Measurements from ENCODE around the gene TMEM150A.
"Not testable (repeated sequence)": the region's sequence is repeated elsewhere in the genome, so short reads cannot be mapped to it uniquely, and the experiment has no call there.

Gene TMEM150A

GRCh38 chr2:85561280-85562212, 41.0 kb downstream of the TMEM150A start, which contains the start of gene GGCX:
GGCX (minus strand) TSS chr2:85561493; CDS start chr2:85561428, 65 bp downstream.
- DNase-seq = peak; percentile 92 to 96

DNA sequence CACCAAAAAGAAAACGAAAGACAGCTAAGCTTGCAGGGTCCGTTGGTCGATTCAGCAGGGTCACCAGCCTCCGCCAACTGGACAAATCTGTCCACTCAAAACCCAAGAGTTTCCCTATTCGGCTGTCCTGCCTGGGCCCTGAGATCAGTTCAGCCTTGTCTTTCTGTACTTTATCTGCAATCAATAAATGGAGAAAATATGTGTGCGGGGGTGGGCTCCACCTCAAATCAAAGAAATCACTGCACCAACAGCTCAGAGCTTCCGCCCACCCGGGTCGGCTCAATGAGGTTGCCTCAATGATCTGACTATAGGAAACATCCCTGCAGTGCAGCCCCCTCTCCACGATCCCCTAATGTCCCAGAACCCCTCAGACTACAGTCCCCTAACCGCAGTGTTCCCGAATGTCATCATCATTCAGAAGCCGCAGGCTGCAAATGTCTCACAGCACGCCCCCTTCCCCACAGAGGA, 41.7 kb downstream of the TMEM150A start:
- no peak for DNase-seq

- not testable (repeated sequence) for DNase-seq
Measured at GRCh38 chr2:85560403-85560726, 42.1 kb downstream of the TMEM150A start.

GRCh38 chr2:85558160-85558559, 44.3 kb downstream of the TMEM150A start:
- no peak for DNase-seq

- no peak for DNase-seq
Measured at GRCh38 chr2:85557130-85557529, 45.4 kb downstream of the TMEM150A start.

GRCh38 chr2:85554980-85555612, 47.4 kb downstream of the TMEM150A start:
- no peak for DNase-seq

DNA sequence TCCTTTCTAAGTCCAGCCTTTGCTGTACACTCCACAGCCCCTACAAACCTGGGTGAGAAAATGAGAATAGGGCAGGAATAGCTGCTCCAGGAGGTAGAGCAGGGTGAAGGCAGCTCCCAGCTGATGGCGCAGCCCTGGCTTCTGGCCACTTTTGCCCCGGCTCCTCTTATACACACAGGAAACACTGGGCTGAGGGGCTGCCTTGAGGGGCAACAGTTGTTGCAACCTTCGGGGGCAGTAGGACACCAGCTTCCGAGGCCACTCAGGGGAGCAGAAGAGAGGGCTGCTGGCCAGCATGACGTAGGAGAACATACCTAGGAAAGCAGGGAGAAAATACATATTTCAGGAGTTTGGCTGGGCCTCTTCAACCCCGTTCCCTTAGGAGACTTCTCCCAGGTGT, 49.3 kb downstream of the TMEM150A start:
- DNase-seq = no peak

DNA sequence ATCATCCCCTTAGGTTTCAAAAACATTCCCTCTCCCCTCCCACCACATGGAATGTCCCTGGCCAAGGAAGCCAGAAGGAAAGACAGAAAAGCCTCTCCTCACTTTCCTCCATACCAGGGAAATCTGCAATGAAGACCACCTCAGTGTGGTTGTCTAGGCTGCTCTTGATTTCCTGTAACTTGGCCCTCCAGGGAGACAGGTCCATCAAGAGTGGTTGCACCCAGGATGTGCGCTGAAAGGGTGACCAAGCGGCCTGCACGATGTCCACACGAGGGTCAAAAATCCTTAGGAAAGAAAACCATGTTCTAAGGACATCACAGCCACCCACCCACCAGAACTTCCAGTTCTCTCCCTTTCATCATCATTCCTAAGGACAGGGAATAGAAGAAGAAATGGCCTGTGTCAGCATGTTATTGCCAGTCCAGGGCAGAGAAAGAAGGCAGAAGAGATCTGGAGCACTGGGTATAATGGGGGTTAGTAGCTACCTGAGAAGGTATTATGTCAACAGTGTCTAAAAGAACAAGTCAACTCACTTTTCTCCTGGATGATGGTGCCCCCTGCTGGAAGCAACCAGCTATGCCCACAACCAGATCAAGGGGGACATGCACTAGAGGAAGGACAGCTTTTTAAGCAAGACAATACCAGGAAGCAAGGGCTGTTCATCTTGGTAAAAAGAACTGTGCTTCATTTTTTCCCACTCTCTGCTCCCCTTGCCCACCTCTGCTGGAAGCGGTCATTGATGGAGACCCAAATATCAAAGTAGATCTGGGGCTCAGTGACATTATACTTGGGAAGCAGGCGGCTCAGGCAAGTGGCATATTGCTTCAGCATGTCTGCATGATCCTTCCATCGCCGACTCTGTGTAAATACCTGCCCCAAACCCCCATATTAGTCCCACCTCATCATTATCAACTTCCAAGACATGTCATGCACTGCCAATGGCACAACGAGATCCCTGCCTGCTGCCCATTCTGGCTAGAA, 50.5 kb downstream of the TMEM150A start:
- peak; percentile 76 to 78 for DNase-seq

- DNase-seq = no peak
Measured at GRCh38 chr2:85550486-85550885, 52.0 kb downstream of the TMEM150A start.

DNA sequence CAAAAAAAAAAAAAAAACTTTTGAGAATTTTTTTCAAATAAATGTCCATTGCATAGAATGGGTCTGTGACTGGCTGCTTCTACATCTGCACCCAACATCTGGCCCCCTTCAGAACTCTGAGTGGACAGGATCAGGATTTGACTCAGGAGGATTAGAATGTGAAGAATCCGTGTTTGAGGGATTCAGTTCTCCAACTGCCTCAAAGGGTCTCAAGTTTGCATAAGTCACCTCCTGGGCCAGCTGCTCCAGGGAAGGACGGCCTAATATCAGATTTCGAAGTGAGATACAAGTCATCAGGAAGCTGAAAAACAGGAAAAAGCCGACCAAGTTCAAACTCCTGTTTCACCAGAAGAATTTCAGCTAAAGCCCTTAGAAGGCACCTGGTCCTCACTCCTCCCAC, 52.7 kb downstream of the TMEM150A start:
- no peak for DNase-seq

- no peak for DNase-seq
Measured at GRCh38 chr2:85549095-85549494, 53.4 kb downstream of the TMEM150A start.

- DNase-seq = no peak
Measured at GRCh38 chr2:85548608-85548900, 53.9 kb downstream of the TMEM150A start.
